ENCODE results near the gene CLSTN2. TPM values are rescaled to one million over a fixed set of nuclear protein-coding genes. Genes with fewer than 3 reads are reported as not detected.

CLSTN2 gene
- total RNA-seq, 1 donor: not detected

- Histone ChIP-seq H3K4me3 (ENCODE audit: low read length) (no peak overlapping the region), H3K9me3 (ENCODE audit: low read depth, low read length) (no peaks in the 10 kb centered on the region), H3K4me1 (ENCODE audit: insufficient read depth, low read length) (no peaks in the 10 kb centered on the region), H3K27me3 (ENCODE audit: insufficient read depth, low read length) (no peaks in the 10 kb centered on the region)
These were observed 165.5 kb downstream of the CLSTN2 start for GRCh38 chr3:140100479-140100878.

GRCh38 chr3:140103166-140103565 is 168.2 kb downstream of the CLSTN2 start:
- Histone ChIP-seq H3K27me3 (ENCODE audit: insufficient read depth, low read length) (no peaks in the 10 kb centered on the region), H3K4me3 (ENCODE audit: low read length) (no peak overlapping the region), H3K9me3 (ENCODE audit: low read depth, low read length) (no peaks in the 10 kb centered on the region), H3K4me1 (ENCODE audit: insufficient read depth, low read length) (no peaks in the 10 kb centered on the region)

GRCh38 chr3:140103986-140104645 is 169.1 kb downstream of the CLSTN2 start:
- Histone ChIP-seq H3K9me3 (ENCODE audit: low read depth, low read length) (no peaks in the 10 kb centered on the region), H3K27me3 (ENCODE audit: insufficient read depth, low read length) (no peaks in the 10 kb centered on the region), H3K4me1 (ENCODE audit: insufficient read depth, low read length) (no peaks in the 10 kb centered on the region), H3K4me3 (ENCODE audit: low read length) (no peak overlapping the region)

- Histone ChIP-seq H3K4me3 (ENCODE audit: low read length) (no peak overlapping the region), H3K27me3 (ENCODE audit: insufficient read depth, low read length) (no peaks in the 10 kb centered on the region), H3K4me1 (ENCODE audit: insufficient read depth, low read length) (no peaks in the 10 kb centered on the region), H3K9me3 (ENCODE audit: low read depth, low read length) (no peaks in the 10 kb centered on the region)
These were observed 179.2 kb downstream of the CLSTN2 start for GRCh38 chr3:140113996-140114788.

- Histone ChIP-seq H3K9me3 (ENCODE audit: low read depth, low read length) (no peaks in the 10 kb centered on the region), H3K4me3 (ENCODE audit: low read length) (no peak overlapping the region), H3K27me3 (ENCODE audit: insufficient read depth, low read length) (no peaks in the 10 kb centered on the region), H3K4me1 (ENCODE audit: insufficient read depth, low read length) (no peaks in the 10 kb centered on the region)
These were observed 179.8 kb downstream of the CLSTN2 start for GRCh38 chr3:140114789-140115080.

- no peaks in the 10 kb centered on the region for H3K9me3 ChIP-seq (ENCODE audit: low read depth, low read length)
- H3K27me3 ChIP-seq (ENCODE audit: insufficient read depth, low read length): no peaks in the 10 kb centered on the region
- H3K4me3 ChIP-seq (ENCODE audit: low read length): no peak overlapping the region
- no peaks in the 10 kb centered on the region for H3K4me1 ChIP-seq (ENCODE audit: insufficient read depth, low read length)
These were observed 182.1 kb downstream of the CLSTN2 start for GRCh38 chr3:140117096-140117526.

- Histone ChIP-seq H3K27me3 (ENCODE audit: insufficient read depth, low read length) (no peaks in the 10 kb centered on the region), H3K4me3 (ENCODE audit: low read length) (no peak overlapping the region), H3K9me3 (ENCODE audit: low read depth, low read length) (no peaks in the 10 kb centered on the region), H3K4me1 (ENCODE audit: insufficient read depth, low read length) (no peaks in the 10 kb centered on the region)
These were observed 187.2 kb downstream of the CLSTN2 start for GRCh38 chr3:140122183-140122582.

- no peaks in the 10 kb centered on the region for H3K4me1 ChIP-seq (ENCODE audit: insufficient read depth, low read length)
- no peaks in the 10 kb centered on the region for H3K27me3 ChIP-seq (ENCODE audit: insufficient read depth, low read length)
- H3K9me3 ChIP-seq (ENCODE audit: low read depth, low read length): no peaks in the 10 kb centered on the region
- no peak overlapping the region for H3K4me3 ChIP-seq (ENCODE audit: low read length)
These were observed 193.2 kb downstream of the CLSTN2 start for GRCh38 chr3:140128217-140128616.

GRCh38 chr3:140128631-140129030 is 193.6 kb downstream of the CLSTN2 start:
- no peaks in the 10 kb centered on the region for H3K9me3 ChIP-seq (ENCODE audit: low read depth, low read length)
- H3K4me3 ChIP-seq (ENCODE audit: low read length): no peak overlapping the region
- no peaks in the 10 kb centered on the region for H3K4me1 ChIP-seq (ENCODE audit: insufficient read depth, low read length)
- H3K27me3 ChIP-seq (ENCODE audit: insufficient read depth, low read length): no peaks in the 10 kb centered on the region

- H3K27me3 ChIP-seq (ENCODE audit: insufficient read depth, low read length): no peaks in the 10 kb centered on the region
- H3K4me1 ChIP-seq (ENCODE audit: insufficient read depth, low read length): no peaks in the 10 kb centered on the region
- no peak overlapping the region for H3K4me3 ChIP-seq (ENCODE audit: low read length)
- no peaks in the 10 kb centered on the region for H3K9me3 ChIP-seq (ENCODE audit: low read depth, low read length)
These were observed 194.8 kb downstream of the CLSTN2 start for GRCh38 chr3:140129768-140130284.

- Histone ChIP-seq H3K9me3 (ENCODE audit: low read depth, low read length) (no peaks in the 10 kb centered on the region), H3K27me3 (ENCODE audit: insufficient read depth, low read length) (no peaks in the 10 kb centered on the region), H3K4me3 (ENCODE audit: low read length) (no peak overlapping the region), H3K4me1 (ENCODE audit: insufficient read depth, low read length) (no peaks in the 10 kb centered on the region)
These were observed 196.9 kb downstream of the CLSTN2 start for GRCh38 chr3:140131895-140132294.

- Histone ChIP-seq H3K9me3 (ENCODE audit: low read depth, low read length) (no peaks in the 10 kb centered on the region), H3K27me3 (ENCODE audit: insufficient read depth, low read length) (no peaks in the 10 kb centered on the region), H3K4me1 (ENCODE audit: insufficient read depth, low read length) (no peaks in the 10 kb centered on the region), H3K4me3 (ENCODE audit: low read length) (no peak overlapping the region)
These were observed 199.4 kb downstream of the CLSTN2 start for GRCh38 chr3:140134231-140134965.

GRCh38 chr3:140135461-140135860 is 200.5 kb downstream of the CLSTN2 start:
- Histone ChIP-seq H3K4me3 (ENCODE audit: low read length) (no peak overlapping the region), H3K4me1 (ENCODE audit: insufficient read depth, low read length) (no peaks in the 10 kb centered on the region)

GRCh38 chr3:140143367-140144069 is 208.5 kb downstream of the CLSTN2 start:
- H3K27me3 ChIP-seq (ENCODE audit: insufficient read depth, low read length): no peaks in the 10 kb centered on the region
- no peak overlapping the region for H3K4me3 ChIP-seq (ENCODE audit: low read length)
- H3K9me3 ChIP-seq (ENCODE audit: low read depth, low read length): no peaks in the 10 kb centered on the region
- no peaks in the 10 kb centered on the region for H3K4me1 ChIP-seq (ENCODE audit: insufficient read depth, low read length)

More at GRCh38 chr3:140135461-140135860, 200.5 kb downstream of the CLSTN2 start:
- H3K27me3 ChIP-seq (ENCODE audit: insufficient read depth, low read length): no peaks in the 10 kb centered on the region
- no peaks in the 10 kb centered on the region for H3K9me3 ChIP-seq (ENCODE audit: low read depth, low read length)

- Histone ChIP-seq H3K9me3 (ENCODE audit: low read depth, low read length) (no peaks in the 10 kb centered on the region), H3K27me3 (ENCODE audit: insufficient read depth, low read length) (no peaks in the 10 kb centered on the region), H3K4me1 (ENCODE audit: insufficient read depth, low read length) (no peaks in the 10 kb centered on the region), H3K4me3 (ENCODE audit: low read length) (no peak overlapping the region)
These were observed 210.5 kb downstream of the CLSTN2 start for GRCh38 chr3:140145528-140145927.
